Muscle of leg (tissue), 11 donors: ENCODE results near the gene C6orf141. TPM values are rescaled to one million over a fixed set of nuclear protein-coding genes. Genes with fewer than 3 reads are reported as not detected.
A peak's percentile ranks its signal among the peaks of the same experiment; 100 is the strongest.

Experiments used
- DNase-seq: peaks from one replicate; pipeline ENCODE4 v3.0.0; 2013
- H3K27ac ChIP-seq: one replicate; pipeline ENCODE4 v1.5.1; 2013; ENCODE audit warnings: mild to moderate bottlenecking, low read length, control low read depth
- H3K27me3 ChIP-seq: one replicate; pipeline ENCODE4 v1.6.1; 2013; ENCODE audit warnings: low read length; ENCODE audit not compliant: control insufficient read depth, insufficient read depth
- H3K36me3 ChIP-seq: one replicate; pipeline ENCODE4 v1.6.1; 2013; ENCODE audit warnings: low read length; ENCODE audit not compliant: control insufficient read depth, insufficient read depth
- H3K4me1 ChIP-seq: one replicate; pipeline ENCODE4 v1.6.1; 2013; ENCODE audit warnings: low read length; ENCODE audit not compliant: control insufficient read depth, insufficient read depth
- H3K4me3 ChIP-seq: one replicate; pipeline ENCODE4 v1.5.1; 2013; ENCODE audit warnings: low read length, control low read depth
- H3K9me3 ChIP-seq: replicated peaks from 2 replicates; pipeline ENCODE4 v1.6.1; 2013; ENCODE audit warnings: low read depth, low read length; ENCODE audit not compliant: control insufficient read depth
- WGBS: methylation state at CpG from one replicate; pipeline ENCODE4 v1.1.5; 2013; ENCODE audit warnings: missing lambda C conversion rate; ENCODE audit not compliant: insufficient coverage; 5-methylcytosine and 5-hydroxymethylcytosine counted together
- polyA plus RNA-seq, 8 donors: library from polyadenylated mRNA; unstranded; fragments of 120-200 nt; gene quantifications; one replicate each; pipeline versions ENCODE4 v1.2.1 to v1.2.3, GENCODE V29; 2013; ENCODE audit warnings: inconsistent platforms in 1 of 8, low replicate concordance in 1 of 8; ENCODE audit not compliant: insufficient read length in 8 of 8, insufficient read depth in 1 of 8
- total RNA-seq: library from RNA; stranded (reverse); fragments of 120-200 nt; gene quantifications from one replicate; pipeline ENCODE4 v1.2.4, GENCODE V29; 2013

C6orf141 gene
- total and polyA plus RNA-seq, 9 donors = 1.1 to 3.4 (median 1.7) TPM

- H3K27ac ChIP-seq = no peak overlapping the region
- 88% methylated on average over 1 of the region's 3 CpGs for WGBS
- H3K4me1 ChIP-seq = no peaks in the 10 kb centered on the region
- H3K36me3 ChIP-seq = no peaks in the 10 kb centered on the region
- H3K27me3 ChIP-seq = no peaks in the 10 kb centered on the region
- DNase-seq = no peak
- no peaks in the 10 kb centered on the region for H3K9me3 ChIP-seq
- H3K4me3 ChIP-seq = no peak overlapping the region
These were observed 11.4 kb upstream of the C6orf141 start for GRCh38 chr6:49539102-49539501.

GRCh38 chr6:49540614-49541013 lies 9.9 kb upstream of the C6orf141 start:
- no peak overlapping the region for H3K4me3 ChIP-seq
- H3K27ac ChIP-seq = no peak overlapping the region
- no peak for DNase-seq
- H3K36me3 ChIP-seq = no peaks in the 10 kb centered on the region
- H3K4me1 ChIP-seq = no peaks in the 10 kb centered on the region
- no peaks in the 10 kb centered on the region for H3K9me3 ChIP-seq
- no peaks in the 10 kb centered on the region for H3K27me3 ChIP-seq

- Histone ChIP-seq H3K9me3 (no peaks in the 10 kb centered on the region), H3K4me3 (no peak overlapping the region), H3K36me3 (no peaks in the 10 kb centered on the region), H3K27ac (no peak overlapping the region), H3K27me3 (no peaks in the 10 kb centered on the region), H3K4me1 (no peaks in the 10 kb centered on the region)
- no peak for DNase-seq
- WGBS = 20% methylated on average over 1 of the region's 1 CpG
These were observed 9.2 kb upstream of the C6orf141 start for GRCh38 chr6:49541210-49541724.

GRCh38 chr6:49541936-49542335 lies 8.5 kb upstream of the C6orf141 start:
- no peak for DNase-seq
- no peaks in the 10 kb centered on the region for H3K27me3 ChIP-seq
- H3K9me3 ChIP-seq = no peaks in the 10 kb centered on the region
- no peaks in the 10 kb centered on the region for H3K36me3 ChIP-seq
- no CpG with 5 or more reads among the region's 3 CpGs for WGBS
- no peaks in the 10 kb centered on the region for H3K4me1 ChIP-seq
- no peak overlapping the region for H3K27ac ChIP-seq
- no peak overlapping the region for H3K4me3 ChIP-seq

- no peaks in the 10 kb centered on the region for H3K27me3 ChIP-seq
- WGBS = no CpG with 5 or more reads among the region's 7 CpGs
- DNase-seq = peak; percentile 9
These were observed 7.2 kb upstream of the C6orf141 start for GRCh38 chr6:49543087-49543858.

GRCh38 chr6:49546331-49546730 lies 4.1 kb upstream of the C6orf141 start:
- Histone ChIP-seq H3K4me1 (peaks cover 14% of the 10 kb centered on the region), H3K4me3 (no peak overlapping the region), H3K27me3 (peaks cover 18% of the 10 kb centered on the region), H3K27ac (no peak overlapping the region), H3K36me3 (no peaks in the 10 kb centered on the region), H3K9me3 (no peaks in the 10 kb centered on the region)
- 60% methylated on average over 1 of the region's 1 CpG for WGBS
- DNase-seq = no peak

More at GRCh38 chr6:49543087-49543858, 7.2 kb upstream of the C6orf141 start:
- Histone ChIP-seq H3K36me3 (no peaks in the 10 kb centered on the region), H3K4me3 (no peak overlapping the region), H3K4me1 (no peaks in the 10 kb centered on the region), H3K9me3 (no peaks in the 10 kb centered on the region), H3K27ac (no peak overlapping the region)

GRCh38 chr6:49548613-49549304 lies 1.7 kb upstream of the C6orf141 start:
- 52% methylated on average over 3 of the region's 5 CpGs for WGBS

GRCh38 chr6:49549691-49550491 lies 577 bp upstream of the C6orf141 start:
- peaks cover 20% of the 10 kb centered on the region for H3K27me3 ChIP-seq
- H3K9me3 ChIP-seq = no peaks in the 10 kb centered on the region
- H3K36me3 ChIP-seq = no peaks in the 10 kb centered on the region
- 14% methylated on average over 10 of the region's 20 CpGs for WGBS
- peaks cover 16% of the 10 kb centered on the region for H3K4me1 ChIP-seq
- H3K27ac ChIP-seq = no peak overlapping the region
- H3K4me3 ChIP-seq = peak overlapping the region; percentile 40
- no peak for DNase-seq

More at GRCh38 chr6:49548613-49549304, 1.7 kb upstream of the C6orf141 start:
- no peak for DNase-seq
- H3K9me3 ChIP-seq = no peaks in the 10 kb centered on the region
- peaks cover 16% of the 10 kb centered on the region for H3K4me1 ChIP-seq
- no peaks in the 10 kb centered on the region for H3K36me3 ChIP-seq
- no peak overlapping the region for H3K27ac ChIP-seq
- H3K4me3 ChIP-seq = no peak overlapping the region
- peaks cover 20% of the 10 kb centered on the region for H3K27me3 ChIP-seq

- Histone ChIP-seq H3K36me3 (no peaks in the 10 kb centered on the region), H3K9me3 (no peaks in the 10 kb centered on the region), H3K4me3 (peak overlapping the region; percentile 40), H3K27me3 (peaks cover 20% of the 10 kb centered on the region), H3K4me1 (peaks cover 16% of the 10 kb centered on the region), H3K27ac (no peak overlapping the region)
- DNase-seq = no peak
- 0% methylated on average over 31 of the region's 38 CpGs for WGBS
These were observed 804 bp downstream of the C6orf141 start for GRCh38 chr6:49551078-49551865.
